Choroid plexus epithelial cell (primary cell): ENCODE data around the gene HOXD3.

ENCODE experiments used
- DNase-seq: peaks from one replicate; pipeline ENCODE4 v3.0.0-alpha.2; 2010; ENCODE audit warnings: low read depth
- H3K4me3 ChIP-seq: 2 replicates; pipeline ENCODE4 v1.5.1; 2011; ENCODE audit warnings: low read depth, mild to moderate bottlenecking, control low read depth, low read length, moderate library complexity
- TF ChIP-seq, protein P1 (sequence below): conservative IDR thresholded peaks from 2 replicates; pipeline ENCODE4 v1.5.1; 2011; ENCODE audit warnings: low read depth, mild to moderate bottlenecking, control low read depth, inconsistent platforms, low read length, moderate library complexity

The HOXD3 gene

DNA sequence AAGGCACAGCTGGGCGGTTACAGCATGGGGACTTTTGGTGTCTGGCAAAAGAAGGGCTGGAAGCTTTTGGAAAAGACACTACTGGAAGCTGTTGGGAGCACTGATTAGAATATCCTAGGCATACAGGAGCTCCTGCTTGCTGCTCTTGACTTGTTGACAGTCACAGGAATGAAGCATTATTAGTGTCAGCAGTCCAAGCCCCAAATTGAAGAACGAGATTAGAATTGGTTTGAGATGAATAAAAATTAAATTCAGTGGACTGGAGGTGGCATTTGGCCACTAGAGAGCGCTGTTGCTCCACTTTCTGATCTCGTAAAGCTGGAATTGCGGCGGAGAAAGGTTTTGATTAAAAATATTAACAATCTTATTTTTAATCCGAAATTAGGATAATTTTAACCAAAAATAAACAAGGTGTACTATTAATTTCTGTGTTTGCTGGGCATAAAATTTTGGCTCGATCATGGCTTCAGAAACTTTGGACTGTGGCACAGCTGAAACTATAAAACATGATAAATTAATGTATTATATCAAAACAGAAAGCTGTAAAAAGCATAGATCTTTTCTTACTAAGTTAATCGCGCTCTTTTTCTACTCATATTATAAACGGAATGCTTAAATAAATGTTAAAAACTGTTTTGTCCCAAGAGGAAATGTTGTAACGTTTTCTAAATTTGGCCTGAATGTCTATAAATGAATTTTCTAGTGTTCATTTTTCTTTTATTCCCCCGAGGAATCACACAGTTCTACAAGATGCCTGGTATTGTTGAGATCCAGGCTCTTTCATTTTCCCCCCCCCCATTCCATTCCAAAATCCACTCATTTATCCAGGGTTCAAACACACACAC, 30.0 kb upstream of the HOXD3 start:
- TF ChIP-seq, protein P1, sequence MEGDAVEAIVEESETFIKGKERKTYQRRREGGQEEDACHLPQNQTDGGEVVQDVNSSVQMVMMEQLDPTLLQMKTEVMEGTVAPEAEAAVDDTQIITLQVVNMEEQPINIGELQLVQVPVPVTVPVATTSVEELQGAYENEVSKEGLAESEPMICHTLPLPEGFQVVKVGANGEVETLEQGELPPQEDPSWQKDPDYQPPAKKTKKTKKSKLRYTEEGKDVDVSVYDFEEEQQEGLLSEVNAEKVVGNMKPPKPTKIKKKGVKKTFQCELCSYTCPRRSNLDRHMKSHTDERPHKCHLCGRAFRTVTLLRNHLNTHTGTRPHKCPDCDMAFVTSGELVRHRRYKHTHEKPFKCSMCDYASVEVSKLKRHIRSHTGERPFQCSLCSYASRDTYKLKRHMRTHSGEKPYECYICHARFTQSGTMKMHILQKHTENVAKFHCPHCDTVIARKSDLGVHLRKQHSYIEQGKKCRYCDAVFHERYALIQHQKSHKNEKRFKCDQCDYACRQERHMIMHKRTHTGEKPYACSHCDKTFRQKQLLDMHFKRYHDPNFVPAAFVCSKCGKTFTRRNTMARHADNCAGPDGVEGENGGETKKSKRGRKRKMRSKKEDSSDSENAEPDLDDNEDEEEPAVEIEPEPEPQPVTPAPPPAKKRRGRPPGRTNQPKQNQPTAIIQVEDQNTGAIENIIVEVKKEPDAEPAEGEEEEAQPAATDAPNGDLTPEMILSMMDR, result peak; percentile 86
- no peak overlapping the region for H3K4me3 ChIP-seq
- peak; percentile 72 for DNase-seq

DNA sequence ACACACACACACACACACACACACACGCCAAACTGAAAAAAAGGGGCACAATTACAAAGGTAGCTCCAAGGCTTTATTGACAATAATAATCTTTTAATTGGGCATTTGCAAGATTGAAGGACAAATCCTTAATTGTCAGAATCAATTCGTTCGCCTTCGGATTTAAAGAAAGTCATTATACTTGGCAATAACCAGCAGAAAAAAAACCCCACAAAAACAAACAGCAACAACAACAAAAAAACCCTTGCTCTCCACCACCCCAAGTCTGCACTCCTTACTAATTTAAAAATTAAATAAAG, 29.4 kb upstream of the HOXD3 start:
- DNase-seq, result no peak
- TF ChIP-seq, protein P1, result no peak
- no peak overlapping the region for H3K4me3 ChIP-seq

DNA sequence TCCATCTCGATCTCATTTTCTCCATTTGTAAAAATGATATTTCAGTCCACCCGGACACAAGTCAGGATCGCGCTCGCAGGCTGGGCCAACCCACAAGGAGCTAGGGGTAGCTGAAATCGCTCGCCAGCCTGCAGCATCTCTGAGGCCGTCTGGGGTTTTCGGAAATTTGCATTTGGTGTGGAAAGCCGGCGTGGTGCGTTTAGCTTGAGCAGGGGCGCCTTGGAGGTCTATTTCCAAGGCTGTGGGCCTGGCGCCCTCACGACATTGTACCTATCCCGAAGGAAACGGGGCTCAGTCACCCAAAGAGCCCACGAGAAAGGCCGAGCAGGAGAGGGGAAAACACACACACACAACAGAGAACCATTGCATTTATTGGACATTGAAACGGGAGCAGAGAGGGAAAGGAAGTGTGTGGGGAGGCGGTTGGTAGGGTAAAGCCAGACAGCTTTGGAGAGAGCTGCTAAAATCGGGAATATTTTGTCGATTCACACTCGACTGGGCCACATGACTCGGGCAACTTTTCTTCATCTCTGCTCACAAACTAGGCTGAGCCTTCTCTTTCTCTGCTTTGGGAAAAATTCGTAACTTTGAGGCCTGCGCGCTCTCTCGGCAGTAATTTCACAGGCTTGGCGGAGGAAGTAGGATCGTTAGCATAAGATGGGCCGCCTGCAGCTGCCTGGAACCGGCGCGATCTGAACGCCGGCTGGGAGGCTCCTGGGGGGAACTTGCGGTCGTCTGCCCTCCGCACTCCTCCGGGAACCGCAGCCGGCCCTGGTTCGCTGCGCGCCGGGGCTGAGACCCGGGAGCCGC, 28.7 kb upstream of the HOXD3 start:
- H3K4me3 ChIP-seq, result no peak overlapping the region
- TF ChIP-seq, protein P1, result no peak
- no peak for DNase-seq

DNA sequence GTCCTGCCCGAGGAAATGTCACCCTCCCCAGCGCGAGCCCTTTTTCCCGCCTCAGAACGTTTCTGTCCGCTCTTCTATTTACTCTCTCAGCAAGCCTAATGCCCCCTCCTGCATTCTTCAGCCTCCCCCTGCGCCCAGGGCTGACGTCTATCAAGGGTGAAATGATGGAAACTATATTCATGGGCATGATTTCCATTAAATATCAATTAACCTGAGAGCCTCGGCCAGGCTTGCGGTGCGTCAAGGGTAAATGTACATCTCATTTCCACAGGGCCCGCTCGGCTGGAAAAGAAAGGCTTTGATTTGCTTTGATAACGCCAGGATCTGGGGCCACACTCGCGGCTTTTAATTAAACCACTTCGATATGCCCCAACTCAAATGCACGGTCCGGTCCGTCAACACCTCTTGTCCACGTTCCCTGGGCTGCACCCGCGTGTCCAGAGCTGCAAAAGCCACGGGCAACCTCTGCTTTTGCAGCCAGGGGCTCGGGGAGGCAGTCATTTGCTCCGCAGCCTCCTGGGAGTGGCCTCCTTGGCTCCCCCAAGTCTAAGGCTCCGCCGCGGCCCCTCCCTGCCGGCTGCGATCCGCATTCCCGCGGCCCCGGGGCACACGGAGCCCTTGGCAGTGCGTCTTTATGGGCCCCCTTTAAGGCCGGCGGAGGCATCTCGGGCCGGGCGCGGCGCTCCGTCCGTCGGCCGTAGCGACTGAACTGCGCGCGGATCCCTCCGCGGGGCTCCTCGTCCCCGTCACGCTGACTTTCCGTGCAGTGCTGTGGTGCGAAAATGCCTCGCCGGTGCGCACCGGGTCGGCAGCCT, 27.9 kb upstream of the HOXD3 start, which contains the start of gene HOXD8:
Gene HOXD8, plus strand, starts transcription at position 724 of the 815 bp plus-strand sequence. CDS start 662 bp downstream, outside the sequence.
- TF ChIP-seq, protein P1, result no peak
- H3K4me3 ChIP-seq, result no peak within 1 kb of the TSS
- no peak for DNase-seq

DNA sequence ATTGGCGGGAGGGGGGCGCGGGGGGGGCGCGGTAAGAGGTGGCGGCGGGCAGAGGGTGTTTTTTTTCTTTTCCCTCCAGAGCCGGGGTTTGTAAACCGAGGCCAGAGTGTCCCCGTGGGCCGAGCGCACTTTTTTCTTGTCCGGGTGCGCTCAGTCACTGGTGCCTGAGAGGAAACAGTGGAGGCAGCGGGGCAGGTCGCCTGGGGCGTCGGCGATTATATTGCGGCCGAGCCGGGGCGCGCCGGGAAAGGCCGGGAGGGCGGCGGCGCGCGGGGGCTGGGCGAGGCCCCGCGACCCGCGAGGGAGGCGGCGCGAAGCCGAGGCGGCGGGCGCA, 27.3 kb upstream of the HOXD3 start:
- TF ChIP-seq, protein P1, result no peak
- H3K4me3 ChIP-seq, result no peak overlapping the region
- no peak for DNase-seq

DNA sequence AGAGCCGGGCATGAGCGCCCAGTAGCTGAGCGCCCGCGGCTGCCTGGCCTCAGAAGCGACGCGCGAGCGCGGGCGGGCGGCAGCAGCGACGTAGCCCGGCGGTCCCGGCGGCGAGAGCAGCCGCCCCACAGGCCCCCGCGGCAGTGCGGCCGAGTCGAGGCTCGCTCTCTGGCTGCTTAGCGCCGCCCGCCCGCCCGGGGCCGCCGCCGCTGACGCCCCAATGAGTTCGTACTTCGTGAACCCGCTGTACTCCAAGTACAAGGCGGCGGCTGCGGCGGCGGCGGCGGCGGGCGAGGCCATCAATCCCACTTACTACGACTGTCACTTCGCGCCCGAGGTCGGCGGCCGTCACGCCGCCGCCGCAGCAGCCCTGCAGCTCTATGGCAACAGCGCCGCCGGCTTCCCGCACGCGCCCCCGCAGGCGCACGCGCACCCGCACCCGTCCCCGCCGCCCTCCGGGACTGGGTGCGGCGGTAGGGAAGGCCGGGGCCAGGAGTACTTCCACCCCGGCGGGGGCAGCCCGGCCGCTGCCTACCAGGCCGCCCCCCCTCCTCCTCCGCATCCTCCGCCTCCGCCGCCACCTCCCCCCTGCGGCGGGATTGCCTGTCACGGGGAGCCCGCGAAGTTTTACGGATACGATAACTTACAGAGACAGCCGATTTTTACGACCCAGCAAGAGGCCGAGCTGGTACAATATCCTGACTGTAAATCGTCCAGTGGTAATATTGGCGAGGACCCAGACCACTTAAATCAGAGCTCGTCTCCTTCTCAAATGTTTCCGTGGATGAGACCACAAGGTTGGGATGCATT, 26.8 kb upstream of the HOXD3 start:
- H3K4me3 ChIP-seq, result no peak overlapping the region
- TF ChIP-seq, protein P1, result no peak
- no peak for DNase-seq
